Adipocyte (in vitro differentiated cells): ENCODE data around the gene SUFU.
A peak's percentile ranks its signal among the peaks of the same experiment; 100 is the strongest.

Source experiments
- DNase-seq: peaks from one replicate; pipeline ENCODE4 v3.0.0-alpha.2; 2015; ENCODE audit warnings: low read depth
- H3K27me3 ChIP-seq: replicated peaks from 2 replicates; pipeline ENCODE4 v1.7.0; 2013; ENCODE audit warnings: mild to moderate bottlenecking, low read length, moderate library complexity; ENCODE audit not compliant: control insufficient read depth, insufficient read depth
- H3K36me3 ChIP-seq: 2 replicates; pipeline ENCODE4 v1.7.0; 2013; ENCODE audit warnings: low read length, mild to moderate bottlenecking, moderate library complexity; ENCODE audit not compliant: control insufficient read depth, insufficient read depth, severe bottlenecking
- H3K4me1 ChIP-seq: 2 replicates; pipeline ENCODE4 v1.7.0; 2013; ENCODE audit warnings: mild to moderate bottlenecking, low read length, moderate library complexity; ENCODE audit not compliant: control insufficient read depth, insufficient read depth
- H3K4me3 ChIP-seq: 2 replicates; pipeline ENCODE4 v1.7.0; 2013; ENCODE audit warnings: mild to moderate bottlenecking, low read length, moderate library complexity
- H3K9ac ChIP-seq: 2 replicates; pipeline ENCODE4 v1.7.0; 2013; ENCODE audit warnings: mild to moderate bottlenecking, low read length, moderate library complexity
- H3K9me3 ChIP-seq: 2 replicates; pipeline ENCODE4 v1.7.0; 2013; ENCODE audit warnings: mild to moderate bottlenecking, low read length, moderate library complexity; ENCODE audit not compliant: control insufficient read depth

Gene SUFU

DNA sequence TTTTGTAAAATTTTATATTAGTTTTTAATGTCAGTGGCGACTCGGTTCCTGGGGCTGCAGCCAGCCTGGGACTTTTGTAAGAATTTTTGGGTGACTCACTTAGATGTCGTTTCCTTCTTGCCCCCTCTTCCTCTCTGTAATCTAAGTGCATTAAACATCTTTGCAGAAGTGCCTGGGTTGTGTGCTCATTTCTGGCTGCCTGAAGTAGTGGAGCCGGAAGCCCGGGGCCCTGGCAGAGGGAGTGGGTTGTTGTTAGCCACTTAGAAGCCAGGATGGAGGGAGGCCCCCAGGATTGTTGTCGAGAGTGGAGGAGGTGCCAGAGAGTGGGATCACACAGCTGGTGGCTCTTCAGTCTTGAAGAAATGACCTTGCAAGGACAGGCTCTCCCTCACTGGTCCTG, 129.5 kb downstream of the SUFU start:
- H3K36me3 ChIP-seq = no peaks in the 10 kb centered on the region
- DNase-seq = peak; percentile 64
- H3K27me3 ChIP-seq = no peaks in the 10 kb centered on the region
- H3K9ac ChIP-seq = peak overlapping the region; percentile 89
- H3K4me3 ChIP-seq = peak overlapping the region; percentile 47
- H3K4me1 ChIP-seq = peaks cover 61% of the 10 kb centered on the region
- H3K9me3 ChIP-seq = no peaks in the 10 kb centered on the region

DNA sequence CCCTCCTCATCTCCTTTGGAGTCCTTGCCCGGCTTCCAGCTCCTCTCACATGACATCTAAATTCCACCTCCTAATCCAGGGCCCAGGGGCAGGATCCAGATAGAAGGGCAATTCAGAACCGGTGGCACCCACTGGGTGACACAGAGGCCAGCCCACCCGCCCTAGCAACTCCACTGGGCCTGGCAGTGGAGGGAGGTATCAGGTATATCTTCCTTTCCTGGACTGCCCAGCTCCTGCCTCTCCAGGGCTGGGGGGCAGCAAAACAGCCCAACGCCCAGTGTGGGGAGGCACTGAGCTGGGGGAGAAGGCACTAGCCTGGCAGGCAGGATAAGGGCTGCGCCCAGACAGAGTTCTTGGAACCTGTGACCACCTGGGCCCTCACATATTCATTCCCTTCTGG, 130.1 kb downstream of the SUFU start:
- Histone ChIP-seq H3K4me3 (peak overlapping the region; percentile 30), H3K27me3 (no peaks in the 10 kb centered on the region), H3K9ac (peak overlapping the region; percentile 89), H3K36me3 (no peaks in the 10 kb centered on the region), H3K9me3 (no peaks in the 10 kb centered on the region), H3K4me1 (peaks cover 55% of the 10 kb centered on the region)
- DNase-seq = no peak

DNA sequence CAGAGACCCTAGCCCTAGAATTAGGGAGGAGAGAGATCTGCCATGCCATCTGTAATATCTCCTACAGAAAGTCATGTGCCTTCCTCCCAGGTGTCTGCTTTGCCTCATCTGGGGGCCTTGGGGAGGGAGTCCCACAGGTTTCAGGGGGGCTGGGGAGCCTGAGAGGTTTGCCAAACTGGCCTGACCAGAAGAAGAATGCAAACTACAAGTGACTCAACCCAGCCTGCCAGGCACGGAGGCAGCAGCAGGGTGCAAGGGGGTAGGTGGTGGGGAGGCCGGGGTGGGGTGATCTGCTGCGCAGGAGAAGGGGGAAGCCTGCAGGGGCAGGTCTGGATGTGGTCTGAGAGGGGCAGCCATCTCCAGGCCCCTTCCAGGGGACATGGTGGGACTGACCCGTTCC, 130.9 kb downstream of the SUFU start:
- Histone ChIP-seq H3K9me3 (no peaks in the 10 kb centered on the region), H3K27me3 (no peaks in the 10 kb centered on the region), H3K9ac (no peak overlapping the region), H3K4me3 (no peak overlapping the region), H3K36me3 (no peaks in the 10 kb centered on the region), H3K4me1 (peaks cover 47% of the 10 kb centered on the region)
- no peak for DNase-seq

DNA sequence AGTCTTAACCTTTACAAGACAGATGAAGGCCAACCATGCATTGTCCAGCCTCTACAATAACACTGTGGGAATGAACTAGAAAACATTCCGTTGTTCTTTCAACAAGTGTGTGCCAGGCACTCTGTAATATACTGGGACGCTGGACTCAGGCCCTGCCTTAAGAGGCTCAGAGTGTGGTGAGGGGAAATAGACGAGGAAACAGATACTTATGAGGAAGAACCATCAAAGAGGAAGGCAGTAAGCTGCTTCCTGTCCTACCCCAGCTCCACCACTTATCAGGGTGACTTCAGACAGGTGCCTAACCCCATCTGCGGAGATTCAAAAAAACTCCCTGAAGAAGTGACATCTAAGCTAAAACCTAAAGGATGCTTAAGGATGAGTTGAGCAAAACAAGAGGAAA, 131.6 kb downstream of the SUFU start:
- no peak overlapping the region for H3K9ac ChIP-seq

DNA sequence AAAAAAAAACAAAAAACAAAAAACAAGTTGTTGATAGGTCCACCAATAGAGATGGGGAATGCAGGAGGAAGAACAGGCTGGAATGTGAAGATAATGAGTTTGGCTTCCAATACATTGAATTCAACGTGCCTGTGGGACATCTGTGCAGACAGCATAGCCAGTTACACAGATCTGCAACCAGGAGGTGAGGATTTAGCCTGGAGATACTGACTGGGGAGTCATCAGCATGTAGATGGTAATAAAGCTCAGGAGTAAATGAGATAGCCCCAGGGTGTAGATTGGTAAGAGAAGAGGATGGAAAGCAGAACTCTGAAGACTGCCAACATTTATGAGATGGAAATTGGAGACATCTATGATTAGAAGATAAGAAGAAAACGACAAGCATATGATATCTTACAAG, 135.8 kb downstream of the SUFU start:
- peaks cover 7% of the 10 kb centered on the region for H3K4me1 ChIP-seq
- no peaks in the 10 kb centered on the region for H3K27me3 ChIP-seq
- DNase-seq = no peak
- no peak overlapping the region for H3K4me3 ChIP-seq
- no peak overlapping the region for H3K9ac ChIP-seq
- no peaks in the 10 kb centered on the region for H3K36me3 ChIP-seq
- no peaks in the 10 kb centered on the region for H3K9me3 ChIP-seq

More for the DNA sequence above, 131.6 kb downstream of the SUFU start:
- no peaks in the 10 kb centered on the region for H3K27me3 ChIP-seq
- peaks cover 40% of the 10 kb centered on the region for H3K4me1 ChIP-seq
- H3K9me3 ChIP-seq = no peaks in the 10 kb centered on the region
- H3K4me3 ChIP-seq = no peak overlapping the region
- no peak for DNase-seq
- H3K36me3 ChIP-seq = no peaks in the 10 kb centered on the region

DNA sequence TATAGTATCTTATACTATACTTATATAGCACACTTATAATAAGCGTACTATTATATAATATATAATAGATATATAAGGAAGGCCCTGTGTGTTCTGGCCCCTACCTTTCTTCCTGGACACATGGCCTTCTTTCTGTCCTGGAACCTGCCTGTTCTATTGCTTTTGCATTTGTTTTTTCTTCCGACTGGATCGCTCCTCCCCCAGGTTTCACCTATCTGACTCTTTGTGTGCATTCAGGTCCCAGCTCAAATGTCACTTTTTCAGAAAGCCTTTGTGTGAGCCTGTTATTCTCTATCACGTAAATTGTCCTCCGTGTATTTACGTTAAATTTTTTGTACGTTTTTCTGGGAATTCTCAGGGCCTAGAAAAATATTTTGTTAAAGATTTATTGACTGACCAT, 137.6 kb downstream of the SUFU start:
- peak overlapping the region; percentile 95 for H3K4me3 ChIP-seq
- no peaks in the 10 kb centered on the region for H3K27me3 ChIP-seq
- H3K36me3 ChIP-seq = no peaks in the 10 kb centered on the region
- no peak for DNase-seq
- H3K9me3 ChIP-seq = no peaks in the 10 kb centered on the region
- H3K9ac ChIP-seq = peak overlapping the region; percentile 90
- H3K4me1 ChIP-seq = peaks cover 6% of the 10 kb centered on the region

DNA sequence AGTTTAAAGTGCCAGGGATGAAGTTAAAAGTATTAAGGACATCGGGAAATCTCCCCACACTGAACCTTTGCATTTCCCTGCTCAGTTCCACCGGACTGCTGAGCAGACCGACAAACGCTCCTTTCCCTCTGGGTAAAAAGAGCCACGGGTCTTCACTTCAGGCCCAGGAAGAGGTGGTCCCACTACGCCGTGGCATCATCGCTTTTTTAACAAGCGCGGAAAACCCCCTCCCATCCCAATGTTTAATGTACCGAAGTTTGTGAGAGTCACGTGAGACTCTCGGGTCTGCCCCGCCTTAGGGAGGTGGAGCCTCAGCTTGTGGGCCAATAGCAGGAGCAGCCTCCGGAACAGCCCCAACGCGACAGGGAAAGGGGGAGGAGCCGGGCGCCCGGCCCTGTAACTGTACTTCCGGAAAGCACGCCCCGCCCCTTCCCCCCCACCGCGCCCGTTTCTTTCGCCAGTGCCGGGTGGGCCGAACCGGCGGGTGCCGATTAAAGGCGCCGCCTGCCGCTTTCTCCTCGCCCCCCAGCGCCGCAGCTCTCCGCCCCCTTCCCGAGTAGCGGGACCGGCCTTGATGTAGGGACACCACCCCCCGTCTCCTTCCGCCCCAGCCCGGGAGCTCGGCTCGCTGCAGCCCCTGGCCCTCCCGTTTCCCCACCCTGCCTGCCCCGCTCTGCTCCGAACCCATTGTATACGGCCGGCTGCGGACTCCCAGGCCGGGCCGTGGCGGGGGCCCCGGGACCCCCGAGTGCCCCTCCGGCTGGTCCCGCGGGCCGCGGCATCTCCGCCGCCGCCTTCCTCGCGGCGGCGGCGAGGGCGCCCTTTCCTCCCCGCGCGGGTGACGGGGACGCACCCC, 138.3 kb downstream of the SUFU start:
- Histone ChIP-seq H3K36me3 (no peaks in the 10 kb centered on the region), H3K4me1 (peaks cover 6% of the 10 kb centered on the region), H3K27me3 (no peaks in the 10 kb centered on the region), H3K9ac (peak overlapping the region; percentile 100), H3K4me3 (peak overlapping the region; percentile 100), H3K9me3 (no peaks in the 10 kb centered on the region)
- peak; percentile 99 for DNase-seq

DNA sequence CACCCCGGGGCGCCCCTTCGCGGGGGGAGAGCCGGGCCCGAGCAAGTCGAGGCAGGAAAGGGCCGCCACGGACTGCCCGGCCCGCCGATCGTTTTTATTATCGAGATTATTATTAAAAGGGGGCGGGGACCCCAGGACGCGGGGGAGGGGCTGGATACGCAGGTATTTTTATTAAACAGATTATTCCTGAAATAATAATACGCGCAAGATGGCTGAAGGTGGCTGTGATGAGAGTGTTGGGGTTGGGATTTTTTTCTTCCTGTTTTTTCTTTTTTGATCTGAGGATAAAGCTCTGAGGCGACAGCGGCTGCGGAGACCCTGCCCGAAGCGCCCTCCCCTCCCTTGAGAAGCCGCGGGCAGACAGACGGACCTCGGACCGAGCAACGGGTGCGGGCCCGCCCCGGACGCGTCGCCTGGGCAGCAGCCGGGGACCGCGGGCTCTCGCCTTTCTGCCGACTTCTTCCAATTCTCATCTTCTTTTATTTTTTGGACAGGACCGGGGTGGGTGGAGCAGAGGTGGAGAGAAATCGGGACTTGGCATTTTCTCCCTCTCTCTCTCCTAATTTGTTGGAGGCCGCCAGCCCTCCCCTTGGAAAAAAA, 139.1 kb downstream of the SUFU start:
- H3K9me3 ChIP-seq = no peaks in the 10 kb centered on the region
- H3K4me1 ChIP-seq = peaks cover 13% of the 10 kb centered on the region
- H3K27me3 ChIP-seq = no peaks in the 10 kb centered on the region
- peak overlapping the region; percentile 100 for H3K9ac ChIP-seq
- DNase-seq = peak; percentile 82
- H3K36me3 ChIP-seq = no peaks in the 10 kb centered on the region
- peak overlapping the region; percentile 100 for H3K4me3 ChIP-seq

DNA sequence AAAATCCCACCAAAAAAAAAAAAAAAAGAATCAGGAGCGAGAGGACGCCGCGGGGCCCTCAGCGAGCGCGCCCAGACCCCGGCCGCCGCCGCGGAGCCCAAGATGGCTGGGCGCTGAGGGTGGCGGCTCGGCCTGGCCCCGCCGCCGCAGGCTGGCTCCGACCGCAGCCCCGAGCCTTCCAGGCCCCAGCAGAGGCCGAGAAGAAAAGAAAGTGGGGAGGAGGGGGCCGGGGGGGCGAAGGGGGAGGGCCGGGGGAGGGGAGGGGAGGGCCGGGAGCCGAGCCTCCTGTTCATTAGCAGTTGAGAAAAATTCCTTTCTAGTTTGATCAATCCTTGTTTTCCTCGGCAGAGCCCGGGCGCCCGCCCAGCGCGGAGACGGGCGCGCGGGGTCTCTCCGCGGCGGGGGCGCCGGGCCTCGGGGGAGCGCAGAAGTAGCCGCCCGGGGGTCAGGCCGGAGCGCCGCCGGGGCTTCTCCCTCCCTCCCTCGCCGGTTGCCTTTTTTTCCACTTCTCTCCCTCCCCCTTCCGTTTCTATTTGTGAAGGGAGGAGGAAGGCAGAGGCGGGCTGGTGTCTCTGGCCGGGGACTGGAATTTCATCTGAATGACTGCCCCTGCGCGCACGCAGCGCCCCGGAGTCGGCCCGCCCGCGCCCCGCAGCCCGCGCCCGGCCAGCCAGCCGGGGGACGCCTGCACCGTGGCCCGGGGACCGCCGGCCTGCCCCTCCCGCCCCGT, 139.7 kb downstream of the SUFU start:
- peak; percentile 85 for DNase-seq
- Histone ChIP-seq H3K9me3 (no peaks in the 10 kb centered on the region), H3K4me1 (peaks cover 19% of the 10 kb centered on the region), H3K27me3 (no peaks in the 10 kb centered on the region), H3K4me3 (peak overlapping the region; percentile 100), H3K9ac (peak overlapping the region; percentile 100), H3K36me3 (peaks cover 4% of the 10 kb centered on the region)

DNA sequence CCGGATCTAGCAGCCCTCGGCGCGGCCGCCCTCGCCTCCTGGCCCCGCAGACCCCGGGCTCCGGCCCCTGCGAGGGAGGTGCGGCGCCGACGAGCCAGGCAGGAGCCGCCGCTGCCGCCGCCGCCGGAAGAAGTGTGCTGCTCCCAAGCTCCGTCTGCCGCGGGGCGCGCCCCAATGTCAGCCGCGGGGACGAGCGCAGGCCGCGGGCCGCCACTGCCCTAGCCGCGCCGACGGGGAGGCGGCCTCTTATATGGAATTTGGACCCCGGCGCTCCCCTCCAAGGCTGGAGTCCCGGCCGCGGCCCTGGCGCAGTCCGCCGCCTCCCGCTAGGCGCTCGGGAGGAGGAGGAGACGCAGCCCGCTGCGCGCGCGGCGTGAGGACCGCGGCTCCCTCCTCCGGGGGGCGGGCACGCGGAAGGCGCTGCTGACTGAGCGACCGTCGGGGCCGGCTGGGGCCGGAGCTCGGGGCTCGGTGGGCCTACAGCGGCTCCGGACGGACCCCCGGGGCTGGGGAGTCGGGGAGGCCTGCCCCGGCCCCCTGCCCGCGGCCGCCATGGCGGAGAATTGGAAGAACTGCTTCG, 140.4 kb downstream of the SUFU start, which contains the start of gene TRIM8:
TRIM8 (plus strand) TSS at position 414 of the 580 bp plus-strand sequence; CDS start at position 553, 139 bp downstream.
- Histone ChIP-seq H3K9ac (peak within 1 kb of the TSS; percentile 100), H3K36me3 (peaks cover 4% of the 10 kb centered on the region), H3K9me3 (no peaks in the 10 kb centered on the region), H3K4me1 (peaks cover 26% of the 10 kb centered on the region), H3K4me3 (peak within 1 kb of the TSS; percentile 100), H3K27me3 (no peaks in the 10 kb centered on the region)
- DNase-seq = peak; percentile 67
